Uterus (tissue), 2 donors: ENCODE results near the gene GPBAR1.

Experiments
- CTCF ChIP-seq, 4 experiments: fragments of 200-600 bp in 2 of 4; fragments of 450-650 bp in 2 of 4; sonication (generic) in 2 of 4; IDR thresholded peaks; one replicate each; pipeline ENCODE4 v1.5.1; 2016 to 2019; ENCODE audit warnings: antibody characterized with exemption in 4 of 4, mild to moderate bottlenecking in 2 of 4, moderate library complexity in 1 of 4
- POLR2A ChIP-seq, 2 donors: fragments of 450-650 bp; IDR thresholded peaks; one replicate each; pipeline ENCODE4 v1.6.1; 2016; ENCODE audit warnings: antibody characterized with exemption in 2 of 2, mild to moderate bottlenecking in 1 of 2, moderate library complexity in 1 of 2

GRCh38 chr2:218255446-218255845, 5.4 kb upstream of the GPBAR1 start:
- TF ChIP-seq CTCF (IDR thresholded peaks at IDR 0.05) (no peak), POLR2A (IDR thresholded peaks at IDR 0.05) (no peak)
